PC-9 (cell line): ENCODE data around the gene AIRE.

ENCODE experiments used
- CTCF ChIP-seq: fragments of 200-600 bp; sonication (generic); conservative IDR thresholded peaks from 2 replicates; pipeline ENCODE4 v1.6.1; 2017; ENCODE audit warnings: mixed run types, antibody characterized with exemption, mild to moderate bottlenecking, moderate library complexity
- EZH2 ChIP-seq: fragments of 200-600 bp; sonication (generic); IDR thresholded peaks from 2 replicates; pipeline ENCODE4 v1.8.0; 2017; ENCODE audit warnings: antibody characterized with exemption, low read depth

GRCh38 chr21:44262338-44263056 lies 23.2 kb upstream of the AIRE start:
- TF ChIP-seq CTCF (no peak), EZH2 (no peak)
